ENCODE results near the gene CENPH. TPM values are rescaled to one million over a fixed set of nuclear protein-coding genes. Genes with fewer than 3 reads are reported as not detected.

Gene CENPH
- total and polyA plus RNA-seq, 2 of the 13 experiments (the other 11 are each of a cell fraction or from before 2014, with no cell fraction given): 11.2 to 28.8 TPM

GRCh38 chr5:69217548-69218526 is 28.5 kb downstream of the CENPH start (continued):
- TF ChIP-seq SOX6 (IDR thresholded peaks at IDR 0.05): no peak
- peak; percentile 79 for TF ChIP-seq SOX6 (CRISPR knock-in tag; IDR thresholded peaks at IDR 0.05)
- peak; percentile 73; the same call in 1 of the 2 replicates for TF ChIP-seq EED (CRISPR knock-in tag; IDR thresholded peaks at IDR 0.05)
- TF ChIP-seq ZNF816 (CRISPR knock-in tag; IDR thresholded peaks at IDR 0.05; ENCODE audit: borderline replicate concordance): 0 out of 2 replicates have a peak, but pooled peaks have one; percentile 61
- TF ChIP-seq KAT7 (CRISPR knock-in tag; IDR thresholded peaks at IDR 0.05; ENCODE audit: borderline replicate concordance): peak; percentile 91
- no peak for TF ChIP-seq CSRNP2 (CRISPR knock-in tag; conservative IDR thresholded peaks at IDR 0.05; ENCODE audit: low read depth)
- TF ChIP-seq BRF2 (CRISPR knock-in tag; IDR thresholded peaks at IDR 0.05): 0 out of 2 replicates have a peak, but pooled peaks have one; percentile 64
- peak; percentile 94 for TF ChIP-seq BORCS8-MEF2B (CRISPR knock-in tag; IDR thresholded peaks at IDR 0.05)
- TF ChIP-seq NR2F6 (IDR thresholded peaks at IDR 0.05): peak; percentile 64
- peak; percentile 80 for TF ChIP-seq NR2F6 (CRISPR knock-in tag; IDR thresholded peaks at IDR 0.05)
- no peak for TF ChIP-seq SUZ12 (IDR thresholded peaks at IDR 0.05; ENCODE audit: low read depth, low read length)
- TF ChIP-seq DMAP1 (CRISPR knock-in tag; IDR thresholded peaks at IDR 0.05): peak; percentile 92
- TF ChIP-seq ZNF224 (CRISPR knock-in tag; IDR thresholded peaks at IDR 0.05): peak; percentile 58; the same call in 1 of the 2 replicates
- peak; percentile 59 for TF ChIP-seq ZFY (CRISPR knock-in tag; IDR thresholded peaks at IDR 0.05)
- TF ChIP-seq ZNF468 (CRISPR knock-in tag; IDR thresholded peaks at IDR 0.05): peak; percentile 84; the same call in 1 of the 2 replicates
- TF ChIP-seq SYNCRIP (IDR thresholded peaks at IDR 0.05; ENCODE audit: insufficient read depth, low read depth, low read length): no peak
- no peak for TF ChIP-seq SIN3B (IDR thresholded peaks at IDR 0.05; ENCODE audit: low read length)
- TF ChIP-seq FOXA3 (CRISPR knock-in tag; IDR thresholded peaks at IDR 0.05): peak; percentile 53; the same call in 1 of the 2 replicates
- no peak for TF ChIP-seq ATF7-NPFF (CRISPR knock-in tag; IDR thresholded peaks at IDR 0.05; ENCODE audit: low read depth)
- peak; percentile 63; the same call in 1 of the 2 replicates for TF ChIP-seq ZNF772 (CRISPR knock-in tag; IDR thresholded peaks at IDR 0.05)
- peak; percentile 82; the same call in 1 of the 2 replicates for TF ChIP-seq MXD4 (CRISPR knock-in tag; IDR thresholded peaks at IDR 0.05)
- TF ChIP-seq ZMYM3 (CRISPR knock-in tag; IDR thresholded peaks at IDR 0.05): peak; percentile 18; the same call in 1 of the 2 replicates
- 0 out of 2 replicates have a peak, but pooled peaks have one; percentile 58 for TF ChIP-seq YEATS2 (CRISPR knock-in tag; IDR thresholded peaks at IDR 0.05; ENCODE audit: borderline replicate concordance)
- peak; percentile 15; the same call in 1 of the 2 replicates for TF ChIP-seq ZNF281 (CRISPR knock-in tag; IDR thresholded peaks at IDR 0.05; ENCODE audit: borderline replicate concordance)
- TF ChIP-seq SRY (CRISPR knock-in tag; IDR thresholded peaks at IDR 0.05): peak; percentile 93
- TF ChIP-seq ZNF7 (CRISPR knock-in tag; IDR thresholded peaks at IDR 0.05): no peak
- TF ChIP-seq KLF9 (CRISPR knock-in tag; IDR thresholded peaks at IDR 0.05; ENCODE audit: low read depth): 0 out of 2 replicates have a peak, but pooled peaks have one; percentile 55

Data from HepG2 (cell line).